ENCODE results near the gene TPBGL. TPM values are rescaled to one million over a fixed set of nuclear protein-coding genes. Genes with fewer than 3 reads are reported as not detected.

TPBGL gene
- polyA plus RNA-seq, 3 donors: not detected

DNA sequence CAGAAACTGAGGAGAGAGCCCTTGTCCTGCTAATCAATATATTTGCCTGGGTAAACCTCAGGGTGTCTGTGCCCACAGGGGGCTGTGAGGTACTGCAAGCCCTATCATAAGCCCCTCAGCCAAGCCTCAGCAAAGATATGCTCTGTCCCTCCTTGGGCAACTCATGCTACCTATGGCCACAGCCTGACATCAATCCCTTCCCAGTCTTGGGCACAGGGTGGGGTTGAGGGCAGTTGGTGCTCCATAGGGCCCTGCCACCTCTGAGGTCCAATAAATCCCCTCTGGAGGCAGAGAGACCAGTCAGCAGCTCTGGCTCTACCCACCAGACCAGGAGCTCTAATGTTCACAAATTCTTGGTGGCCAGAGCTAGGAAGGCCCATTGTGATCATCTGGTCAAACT is 23.8 kb downstream of the TPBGL start:
- Mint-ChIP-seq H3K4me1 (peaks cover 81% of the 10 kb centered on the region), H3K36me3 (peaks cover 30 to 48% of the 10 kb centered on the region in 2 donors), H3K27ac (peak overlapping the region; percentile 72 to 91 (median 85)), H3K27me3 (ENCODE audit: low read depth in 3 of 3) (peaks cover 1 to 9% (median 3%) of the 10 kb centered on the region in 3 donors), H3K9me3 (no peaks in the 10 kb centered on the region), H3K4me3 (peak overlapping the region; percentile 9 to 46)
- H3K9ac ChIP-seq (ENCODE audit: insufficient read depth, low read length, poor library complexity, severe bottlenecking): no peak overlapping the region
- H3K36me3 ChIP-seq (replicated peaks in 1 of 2; ENCODE audit: control insufficient read depth in 1 of 2, insufficient read depth in 2 of 2, low read length in 2 of 2): peaks cover 26 to 38% of the 10 kb centered on the region in 2 donors
- intact Hi-C loops (cut with micrococcal nuclease): no loop called here
- DNase-seq: peak in 2 of 3 donors; percentile 12 to 23
- peak overlapping the region in 1 of 3 experiments; percentile 26 for H3K4me3 ChIP-seq (replicated peaks in 1 of 3; ENCODE audit: low read depth in 2 of 3, low read length in 3 of 3)
- TF ChIP-seq, protein P1, sequence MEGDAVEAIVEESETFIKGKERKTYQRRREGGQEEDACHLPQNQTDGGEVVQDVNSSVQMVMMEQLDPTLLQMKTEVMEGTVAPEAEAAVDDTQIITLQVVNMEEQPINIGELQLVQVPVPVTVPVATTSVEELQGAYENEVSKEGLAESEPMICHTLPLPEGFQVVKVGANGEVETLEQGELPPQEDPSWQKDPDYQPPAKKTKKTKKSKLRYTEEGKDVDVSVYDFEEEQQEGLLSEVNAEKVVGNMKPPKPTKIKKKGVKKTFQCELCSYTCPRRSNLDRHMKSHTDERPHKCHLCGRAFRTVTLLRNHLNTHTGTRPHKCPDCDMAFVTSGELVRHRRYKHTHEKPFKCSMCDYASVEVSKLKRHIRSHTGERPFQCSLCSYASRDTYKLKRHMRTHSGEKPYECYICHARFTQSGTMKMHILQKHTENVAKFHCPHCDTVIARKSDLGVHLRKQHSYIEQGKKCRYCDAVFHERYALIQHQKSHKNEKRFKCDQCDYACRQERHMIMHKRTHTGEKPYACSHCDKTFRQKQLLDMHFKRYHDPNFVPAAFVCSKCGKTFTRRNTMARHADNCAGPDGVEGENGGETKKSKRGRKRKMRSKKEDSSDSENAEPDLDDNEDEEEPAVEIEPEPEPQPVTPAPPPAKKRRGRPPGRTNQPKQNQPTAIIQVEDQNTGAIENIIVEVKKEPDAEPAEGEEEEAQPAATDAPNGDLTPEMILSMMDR (IDR thresholded peaks at IDR 0.05): no peak
- H3K4me1 ChIP-seq (ENCODE audit: control insufficient read depth in 1 of 2, insufficient read depth in 2 of 2, low read length in 2 of 2): peaks cover 75% of the 10 kb centered on the region in 2 donors
- H3K79me2 ChIP-seq (ENCODE audit: insufficient read depth, low read length): no peaks in the 10 kb centered on the region
- no peak overlapping the region for H2AFZ ChIP-seq (ENCODE audit: insufficient read depth, low read depth, low read length, poor library complexity, severe bottlenecking)
- H3K4me2 ChIP-seq (replicated peaks; ENCODE audit: extremely low read depth, low read length, poor library complexity, severe bottlenecking): peak overlapping the region; percentile 44
- no peaks in the 10 kb centered on the region for H3K27me3 ChIP-seq (ENCODE audit: control insufficient read depth in 2 of 2, insufficient read depth in 2 of 2, low read length in 2 of 2)
- peak overlapping the region; percentile 73 to 77 for H3K27ac ChIP-seq (ENCODE audit: low read depth in 1 of 2, low read length in 2 of 2)
- H4K20me1 ChIP-seq (ENCODE audit: insufficient read depth, low read length): peaks cover 96% of the 10 kb centered on the region
- H3K9me3 ChIP-seq (replicated peaks in 1 of 2; ENCODE audit: control insufficient read depth in 1 of 2, insufficient read depth in 1 of 2, low read length in 2 of 2): no peaks in the 10 kb centered on the region

DNA sequence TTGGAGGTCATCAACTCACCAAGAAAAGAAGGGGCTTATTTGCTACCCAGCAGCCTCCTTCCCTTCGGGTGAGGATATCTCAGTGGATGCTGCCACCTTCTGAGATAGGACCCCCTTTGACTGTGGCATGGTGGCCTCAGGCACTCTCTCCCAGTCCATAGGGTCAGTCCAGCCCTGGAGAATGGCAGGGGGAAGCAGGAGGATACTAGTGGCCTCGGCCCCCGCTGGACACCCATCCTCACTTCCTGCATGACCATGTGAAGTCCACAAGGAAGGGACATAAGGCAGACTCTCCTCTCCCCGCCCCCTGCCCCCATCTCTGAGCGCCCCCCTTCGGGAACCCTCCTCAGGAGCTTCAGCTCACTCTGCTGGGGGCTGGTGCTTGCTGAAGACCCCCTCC is 24.4 kb downstream of the TPBGL start:
- no peak overlapping the region for H3K4me3 Mint-ChIP-seq
- WGBS (ENCODE audit: insufficient coverage): no CpG with 5 or more reads among the region's 6 CpGs
- Histone ChIP-seq H3K4me3 (replicated peaks in 1 of 3; ENCODE audit: low read depth in 2 of 3, low read length in 3 of 3) (peak overlapping the region in 1 of 3 experiments; percentile 26), H4K20me1 (ENCODE audit: insufficient read depth, low read length) (peaks cover 100% of the 10 kb centered on the region), H3K9me3 (replicated peaks in 1 of 2; ENCODE audit: control insufficient read depth in 1 of 2, insufficient read depth in 1 of 2, low read length in 2 of 2) (no peaks in the 10 kb centered on the region), H3K4me2 (replicated peaks; ENCODE audit: extremely low read depth, low read length, poor library complexity, severe bottlenecking) (peak overlapping the region; percentile 44), H3K27me3 (ENCODE audit: control insufficient read depth in 2 of 2, insufficient read depth in 2 of 2, low read length in 2 of 2) (no peaks in the 10 kb centered on the region), H3K79me2 (ENCODE audit: insufficient read depth, low read length) (no peaks in the 10 kb centered on the region), H3K27ac (ENCODE audit: low read depth in 1 of 2, low read length in 2 of 2) (peak overlapping the region; percentile 73 to 77), H3K4me1 (ENCODE audit: control insufficient read depth in 1 of 2, insufficient read depth in 2 of 2, low read length in 2 of 2) (peaks cover 75% of the 10 kb centered on the region in 2 donors), H3K36me3 (replicated peaks in 1 of 2; ENCODE audit: control insufficient read depth in 1 of 2, insufficient read depth in 2 of 2, low read length in 2 of 2) (peaks cover 32 to 44% of the 10 kb centered on the region in 2 donors), H3K9ac (ENCODE audit: insufficient read depth, low read length, poor library complexity, severe bottlenecking) (no peak overlapping the region), H2AFZ (ENCODE audit: insufficient read depth, low read depth, low read length, poor library complexity, severe bottlenecking) (no peak overlapping the region)
- H3K36me3 Mint-ChIP-seq: peaks cover 36 to 55% of the 10 kb centered on the region in 2 donors
- intact Hi-C loops (cut with micrococcal nuclease): loop anchor here in 1 of 2 donors (5.0 kb wide), 1 partner anchor 417 kb away; no protein-coding TSS in a partner anchor
- no peak for DNase-seq
- H3K9me3 Mint-ChIP-seq: no peaks in the 10 kb centered on the region
- TF ChIP-seq, protein P1 (IDR thresholded peaks at IDR 0.05): no peak
- H3K27ac Mint-ChIP-seq: peak overlapping the region; percentile 68 to 91 (median 85)
- peaks cover 79% of the 10 kb centered on the region for H3K4me1 Mint-ChIP-seq
- H3K27me3 Mint-ChIP-seq (ENCODE audit: low read depth in 3 of 3): peaks cover 0 to 7% (median 1%) of the 10 kb centered on the region in 3 donors

All from CD14-positive monocyte (primary cell).